Right lobe of liver (tissue), 4 donors: ENCODE results near the gene RAPGEFL1.
"Not testable (repeated sequence)": the region's sequence is repeated elsewhere in the genome, so short reads cannot be mapped to it uniquely, and the experiment has no call there.

Experiments used
- POLR2A ChIP-seq: fragments of 450-650 bp; IDR thresholded peaks from one replicate; pipeline ENCODE4 v1.6.1; 2017; ENCODE audit warnings: antibody characterized with exemption, mild to moderate bottlenecking
- TF ChIP-seq, protein P1 (sequence below), 4 donors: fragments of 200-600 bp in 3 of 4; fragments of 450-650 bp in 1 of 4; IDR thresholded peaks; one replicate each; pipeline versions ENCODE4 v1.5.1 to v1.8.0; 2016 to 2022; ENCODE audit warnings: antibody characterized with exemption in 4 of 4, mild to moderate bottlenecking in 2 of 4
- donor health status: DM: no; HTN: no; CAD: no.
- donor health status: DM: no; HTN: no; CAD: no.
- donor health status: DM: no; HTN: yes; CAD: no.

DNA sequence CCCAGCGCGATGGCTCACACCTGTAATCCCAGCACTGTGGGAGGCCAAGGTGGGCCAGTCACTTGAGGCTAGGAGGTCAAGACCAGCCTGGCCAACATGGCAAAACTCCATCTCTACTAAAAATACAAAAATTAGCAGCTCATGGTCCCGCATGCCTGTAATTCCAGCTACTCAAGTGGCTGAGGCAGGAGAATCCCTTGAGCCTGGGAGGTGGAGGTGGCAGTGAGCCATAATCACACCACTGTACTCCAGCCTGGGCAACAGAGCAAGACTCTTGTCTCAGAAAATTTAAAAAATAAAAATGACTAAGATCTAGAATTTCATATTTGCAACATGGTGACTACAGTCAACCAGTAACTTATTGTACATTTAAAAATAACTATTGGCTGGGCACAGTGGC, 34.1 kb upstream of the RAPGEFL1 start:
- TF ChIP-seq, protein P1, sequence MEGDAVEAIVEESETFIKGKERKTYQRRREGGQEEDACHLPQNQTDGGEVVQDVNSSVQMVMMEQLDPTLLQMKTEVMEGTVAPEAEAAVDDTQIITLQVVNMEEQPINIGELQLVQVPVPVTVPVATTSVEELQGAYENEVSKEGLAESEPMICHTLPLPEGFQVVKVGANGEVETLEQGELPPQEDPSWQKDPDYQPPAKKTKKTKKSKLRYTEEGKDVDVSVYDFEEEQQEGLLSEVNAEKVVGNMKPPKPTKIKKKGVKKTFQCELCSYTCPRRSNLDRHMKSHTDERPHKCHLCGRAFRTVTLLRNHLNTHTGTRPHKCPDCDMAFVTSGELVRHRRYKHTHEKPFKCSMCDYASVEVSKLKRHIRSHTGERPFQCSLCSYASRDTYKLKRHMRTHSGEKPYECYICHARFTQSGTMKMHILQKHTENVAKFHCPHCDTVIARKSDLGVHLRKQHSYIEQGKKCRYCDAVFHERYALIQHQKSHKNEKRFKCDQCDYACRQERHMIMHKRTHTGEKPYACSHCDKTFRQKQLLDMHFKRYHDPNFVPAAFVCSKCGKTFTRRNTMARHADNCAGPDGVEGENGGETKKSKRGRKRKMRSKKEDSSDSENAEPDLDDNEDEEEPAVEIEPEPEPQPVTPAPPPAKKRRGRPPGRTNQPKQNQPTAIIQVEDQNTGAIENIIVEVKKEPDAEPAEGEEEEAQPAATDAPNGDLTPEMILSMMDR (IDR thresholded peaks at IDR 0.05), result not testable (repeated sequence)
- TF ChIP-seq POLR2A, result not testable (repeated sequence)
